ENCODE results near the gene NUSAP1. TPM values are rescaled to one million over a fixed set of nuclear protein-coding genes. Genes with fewer than 3 reads are reported as not detected.

Gene NUSAP1
- total RNA-seq, 1 experiment from 2014 or later, result 146 TPM

DNA sequence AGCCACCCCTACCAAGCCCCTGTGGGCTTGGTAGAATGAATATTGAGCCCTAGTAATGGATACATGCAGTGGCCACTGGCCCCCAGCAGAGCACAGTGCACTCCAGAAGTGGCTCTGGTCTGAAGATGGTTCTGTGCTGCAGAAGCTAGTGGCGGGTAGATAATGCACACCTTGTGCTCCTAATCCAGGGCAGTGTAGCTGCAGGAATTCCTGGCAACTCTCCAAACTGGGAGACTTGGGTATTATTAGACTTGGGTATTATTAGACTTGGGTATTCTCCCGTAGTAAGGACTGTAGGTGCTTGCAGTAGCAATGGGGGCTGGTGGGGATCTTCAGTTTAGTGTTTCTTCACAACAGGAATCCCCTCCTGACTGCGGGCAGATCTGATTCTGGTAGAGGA lies 34.7 kb downstream of the NUSAP1 start:
- Histone ChIP-seq H3K9me3 (ENCODE audit: control insufficient read depth in 1 of 2, insufficient read depth in 1 of 2, low read depth in 1 of 2, low read length in 2 of 2) (no peaks in the 10 kb centered on the region), H3K27ac (ENCODE audit: low read depth, low read length) (peak overlapping the region; percentile 18; the same call in 1 of the 2 replicates), H3K4me3 (replicated peaks in 1 of 2; ENCODE audit: low read depth in 1 of 2, low read length in 2 of 2) (no peak overlapping the region), H3K9ac (ENCODE audit: low read length) (no peak overlapping the region), H3K79me2 (ENCODE audit: insufficient read depth, low read length) (peaks cover 54% of the 10 kb centered on the region), H3K4me2 (ENCODE audit: low read length) (no peak overlapping the region), H3K36me3 (ENCODE audit: control insufficient read depth in 1 of 2, insufficient read depth in 2 of 2, low read length in 2 of 2) (peaks cover 63 to 71% of the 10 kb centered on the region in 2 experiments), H3K27me3 (ENCODE audit: insufficient read depth, low read length) (no peaks in the 10 kb centered on the region), H2AFZ (ENCODE audit: low read depth, low read length, poor library complexity, severe bottlenecking) (no peak overlapping the region), H4K20me1 (ENCODE audit: insufficient read depth) (no peaks in the 10 kb centered on the region), H3K4me1 (ENCODE audit: control insufficient read depth in 1 of 2, insufficient read depth in 2 of 2, low read length in 2 of 2) (no peaks in the 10 kb centered on the region), H3K9me2 (ENCODE audit: insufficient read depth) (no peaks in the 10 kb centered on the region)
- RAD21 ChIA-PET (ENCODE audit: low non-redundant PET in 1 of 2, low total read pairs in 2 of 2, uncharacterized antibody in 2 of 2, unreplicated experiment in 2 of 2), result no interaction called here
- POLR2A ChIA-PET, result no interaction called here
- no peak for TF ChIP-seq POLR2A (IDR thresholded peaks at IDR 0.05; ENCODE audit: borderline replicate concordance, extremely low read depth, insufficient read depth, insufficient read length)
- TF ChIP-seq, protein P1, sequence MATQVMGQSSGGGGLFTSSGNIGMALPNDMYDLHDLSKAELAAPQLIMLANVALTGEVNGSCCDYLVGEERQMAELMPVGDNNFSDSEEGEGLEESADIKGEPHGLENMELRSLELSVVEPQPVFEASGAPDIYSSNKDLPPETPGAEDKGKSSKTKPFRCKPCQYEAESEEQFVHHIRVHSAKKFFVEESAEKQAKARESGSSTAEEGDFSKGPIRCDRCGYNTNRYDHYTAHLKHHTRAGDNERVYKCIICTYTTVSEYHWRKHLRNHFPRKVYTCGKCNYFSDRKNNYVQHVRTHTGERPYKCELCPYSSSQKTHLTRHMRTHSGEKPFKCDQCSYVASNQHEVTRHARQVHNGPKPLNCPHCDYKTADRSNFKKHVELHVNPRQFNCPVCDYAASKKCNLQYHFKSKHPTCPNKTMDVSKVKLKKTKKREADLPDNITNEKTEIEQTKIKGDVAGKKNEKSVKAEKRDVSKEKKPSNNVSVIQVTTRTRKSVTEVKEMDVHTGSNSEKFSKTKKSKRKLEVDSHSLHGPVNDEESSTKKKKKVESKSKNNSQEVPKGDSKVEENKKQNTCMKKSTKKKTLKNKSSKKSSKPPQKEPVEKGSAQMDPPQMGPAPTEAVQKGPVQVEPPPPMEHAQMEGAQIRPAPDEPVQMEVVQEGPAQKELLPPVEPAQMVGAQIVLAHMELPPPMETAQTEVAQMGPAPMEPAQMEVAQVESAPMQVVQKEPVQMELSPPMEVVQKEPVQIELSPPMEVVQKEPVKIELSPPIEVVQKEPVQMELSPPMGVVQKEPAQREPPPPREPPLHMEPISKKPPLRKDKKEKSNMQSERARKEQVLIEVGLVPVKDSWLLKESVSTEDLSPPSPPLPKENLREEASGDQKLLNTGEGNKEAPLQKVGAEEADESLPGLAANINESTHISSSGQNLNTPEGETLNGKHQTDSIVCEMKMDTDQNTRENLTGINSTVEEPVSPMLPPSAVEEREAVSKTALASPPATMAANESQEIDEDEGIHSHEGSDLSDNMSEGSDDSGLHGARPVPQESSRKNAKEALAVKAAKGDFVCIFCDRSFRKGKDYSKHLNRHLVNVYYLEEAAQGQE (IDR thresholded peaks at IDR 0.05; ENCODE audit: low read depth), result no peak
- no peak for TF ChIP-seq JUND (IDR thresholded peaks at IDR 0.05)
- no peak for TF ChIP-seq FOSL1 (IDR thresholded peaks at IDR 0.05; ENCODE audit: low read depth)
- TF ChIP-seq SIN3A (IDR thresholded peaks at IDR 0.05; ENCODE audit: low read depth), result no peak
- no peak for TF ChIP-seq EZH2 (IDR thresholded peaks at IDR 0.05)
- TF ChIP-seq, protein P2, sequence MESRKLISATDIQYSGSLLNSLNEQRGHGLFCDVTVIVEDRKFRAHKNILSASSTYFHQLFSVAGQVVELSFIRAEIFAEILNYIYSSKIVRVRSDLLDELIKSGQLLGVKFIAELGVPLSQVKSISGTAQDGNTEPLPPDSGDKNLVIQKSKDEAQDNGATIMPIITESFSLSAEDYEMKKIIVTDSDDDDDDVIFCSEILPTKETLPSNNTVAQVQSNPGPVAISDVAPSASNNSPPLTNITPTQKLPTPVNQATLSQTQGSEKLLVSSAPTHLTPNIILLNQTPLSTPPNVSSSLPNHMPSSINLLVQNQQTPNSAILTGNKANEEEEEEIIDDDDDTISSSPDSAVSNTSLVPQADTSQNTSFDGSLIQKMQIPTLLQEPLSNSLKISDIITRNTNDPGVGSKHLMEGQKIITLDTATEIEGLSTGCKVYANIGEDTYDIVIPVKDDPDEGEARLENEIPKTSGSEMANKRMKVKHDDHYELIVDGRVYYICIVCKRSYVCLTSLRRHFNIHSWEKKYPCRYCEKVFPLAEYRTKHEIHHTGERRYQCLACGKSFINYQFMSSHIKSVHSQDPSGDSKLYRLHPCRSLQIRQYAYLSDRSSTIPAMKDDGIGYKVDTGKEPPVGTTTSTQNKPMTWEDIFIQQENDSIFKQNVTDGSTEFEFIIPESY (IDR thresholded peaks at IDR 0.05; ENCODE audit: extremely low read depth, insufficient replicate concordance, low read length), result no peak
- no peak for TF ChIP-seq TCF7L2 (IDR thresholded peaks at IDR 0.05; ENCODE audit: borderline replicate concordance, extremely low read depth, insufficient read depth, insufficient read length)
- ATAC-seq, result no peak
- BruUV-seq (replicated peaks), result no TSS peak
- no peak for DNase-seq (ENCODE audit: low read depth, low spot score)
- intact Hi-C loops (cut with micrococcal nuclease), result no loop called here
- CTCF ChIA-PET, result no interaction called here

Data from HCT116 (cell line).